Urinary bladder (tissue), 4 donors: ENCODE data around the gene LGI4. TPM values are rescaled to one million over a fixed set of nuclear protein-coding genes. Genes with fewer than 3 reads are reported as not detected.
"Not testable (repeated sequence)": the region's sequence is repeated elsewhere in the genome, so short reads cannot be mapped to it uniquely, and the experiment has no call there.

ENCODE experiments used
- DNase-seq: peaks from one replicate; pipeline ENCODE4 v3.0.0-alpha.2; 2015; ENCODE audit errors: extremely low spot score
- H3K27ac ChIP-seq: one replicate; pipeline ENCODE4 v1.5.1; 2013; ENCODE audit warnings: low read depth, mild to moderate bottlenecking, moderate library complexity
- H3K36me3 ChIP-seq: one replicate; pipeline ENCODE4 v1.6.1; 2013; ENCODE audit warnings: mild to moderate bottlenecking, moderate library complexity; ENCODE audit not compliant: insufficient read depth
- H3K4me1 ChIP-seq: one replicate; pipeline ENCODE4 v1.6.1; 2013; ENCODE audit warnings: mild to moderate bottlenecking, moderate library complexity; ENCODE audit not compliant: insufficient read depth
- H3K4me3 ChIP-seq: one replicate; pipeline ENCODE4 v1.5.1; 2013; ENCODE audit warnings: low read depth, low read length
- WGBS: extraction: QIAGEN DNeasy Blood & Tissue Kit; methylation state at CpG from one replicate; pipeline ENCODE4 v1.1.7; 2013; 5-methylcytosine and 5-hydroxymethylcytosine counted together
- polyA plus RNA-seq: library from polyadenylated mRNA; stranded (reverse); fragments of 200-250 nt; gene quantifications from one replicate; pipeline ENCODE4 v1.2.3, GENCODE V29; 2013
- total RNA-seq: library from RNA; depleted of rRNA; stranded (reverse); fragments of >200 nt; gene quantifications from one replicate; pipeline ENCODE4 v1.2.3, GENCODE V29; 2014
- donor health status: healthy with polysubstance abuse.
- donor health status: healthy.

LGI4 gene
- total and polyA plus RNA-seq, 2 donors = 5.9 to 48.4 TPM

DNA sequence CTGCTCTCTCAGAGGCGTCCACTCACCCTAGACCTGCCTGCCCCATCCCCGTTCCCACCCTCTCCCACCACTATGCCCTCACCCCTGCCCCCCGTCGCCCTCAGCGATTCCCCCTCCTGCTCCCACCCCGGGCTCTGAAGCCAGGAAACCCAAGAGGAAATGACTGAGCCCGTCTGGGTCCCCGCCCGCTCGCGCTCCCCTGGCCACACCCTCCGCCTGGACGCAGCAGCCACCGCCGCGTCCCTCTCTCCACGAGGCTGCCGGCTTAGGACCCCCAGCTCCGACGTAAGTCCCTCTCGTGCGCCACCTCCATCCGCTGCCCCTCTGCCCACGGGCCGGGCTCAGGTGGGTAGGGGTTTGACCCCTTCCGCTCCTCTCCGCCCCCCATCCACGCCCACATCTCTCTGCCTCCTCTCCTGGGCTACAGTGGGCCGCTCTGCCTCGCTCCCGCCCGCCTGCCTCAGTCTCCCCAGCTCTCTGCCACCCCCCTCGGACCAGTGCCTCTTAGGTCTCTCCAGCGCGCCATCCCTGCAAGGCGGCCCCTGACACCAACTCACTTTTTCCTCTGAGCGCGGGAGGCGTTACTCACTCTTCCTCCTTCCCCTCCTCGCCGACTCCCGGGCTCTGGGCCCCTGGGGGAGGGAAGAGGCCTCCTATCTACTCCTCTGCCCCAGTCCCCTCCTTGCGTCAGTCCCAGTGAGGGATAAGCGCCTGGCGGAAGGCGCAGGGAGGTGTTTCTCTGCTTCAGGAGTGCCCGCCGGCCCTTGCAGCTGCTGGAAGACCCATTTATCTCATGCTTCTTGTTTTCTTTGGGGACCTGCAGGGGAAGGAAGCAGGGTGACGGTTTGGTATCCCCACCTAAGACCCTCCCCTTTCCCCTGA, 19.9 kb upstream of the LGI4 start, which contains the start of gene FXYD5:
Gene FXYD5, plus strand, starts transcription at position 211 of the 882 bp plus-strand sequence. CDS start 816 bp downstream, outside the sequence.
- H3K4me1 ChIP-seq = no peaks in the 10 kb centered on the region
- peak within 1 kb of the TSS; percentile 74 for H3K27ac ChIP-seq
- no peak for DNase-seq
- H3K4me3 ChIP-seq = peak within 1 kb of the TSS; percentile 61
- 1% methylated on average over 49 of the region's 49 CpGs for WGBS
- no peaks in the 10 kb centered on the region for H3K36me3 ChIP-seq

GRCh38 chr19:35153701-35154524, 19.1 kb upstream of the LGI4 start:
- Histone ChIP-seq H3K4me3 (peak overlapping the region; percentile 61), H3K27ac (peak overlapping the region; percentile 49), H3K4me1 (no peaks in the 10 kb centered on the region), H3K36me3 (no peaks in the 10 kb centered on the region)
- DNase-seq = no peak
- under 1% methylated on average over 36 of the region's 36 CpGs for WGBS

DNA sequence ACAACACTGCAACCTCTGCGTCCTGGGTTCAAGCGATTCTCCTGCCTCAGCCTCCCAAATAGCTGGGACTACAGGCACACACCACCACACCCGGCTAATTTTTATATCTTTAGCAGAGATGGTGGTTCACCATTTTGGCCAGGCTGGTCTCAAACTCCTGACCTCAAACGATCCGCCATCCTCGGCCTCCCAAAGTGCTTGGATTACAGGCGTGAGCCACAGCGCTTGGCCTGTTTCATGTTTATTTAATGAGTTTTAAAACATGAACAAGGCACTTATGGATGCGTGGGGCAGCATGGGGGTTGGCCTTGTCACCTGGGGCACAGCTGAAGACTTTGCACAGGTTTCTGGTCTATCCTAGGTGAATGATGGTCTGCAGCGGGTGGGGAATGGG, 18.3 kb upstream of the LGI4 start:
- not testable (repeated sequence) for H3K4me1 ChIP-seq, H3K36me3 ChIP-seq
- WGBS = 58% methylated on average over 10 of the region's 10 CpGs

DNA sequence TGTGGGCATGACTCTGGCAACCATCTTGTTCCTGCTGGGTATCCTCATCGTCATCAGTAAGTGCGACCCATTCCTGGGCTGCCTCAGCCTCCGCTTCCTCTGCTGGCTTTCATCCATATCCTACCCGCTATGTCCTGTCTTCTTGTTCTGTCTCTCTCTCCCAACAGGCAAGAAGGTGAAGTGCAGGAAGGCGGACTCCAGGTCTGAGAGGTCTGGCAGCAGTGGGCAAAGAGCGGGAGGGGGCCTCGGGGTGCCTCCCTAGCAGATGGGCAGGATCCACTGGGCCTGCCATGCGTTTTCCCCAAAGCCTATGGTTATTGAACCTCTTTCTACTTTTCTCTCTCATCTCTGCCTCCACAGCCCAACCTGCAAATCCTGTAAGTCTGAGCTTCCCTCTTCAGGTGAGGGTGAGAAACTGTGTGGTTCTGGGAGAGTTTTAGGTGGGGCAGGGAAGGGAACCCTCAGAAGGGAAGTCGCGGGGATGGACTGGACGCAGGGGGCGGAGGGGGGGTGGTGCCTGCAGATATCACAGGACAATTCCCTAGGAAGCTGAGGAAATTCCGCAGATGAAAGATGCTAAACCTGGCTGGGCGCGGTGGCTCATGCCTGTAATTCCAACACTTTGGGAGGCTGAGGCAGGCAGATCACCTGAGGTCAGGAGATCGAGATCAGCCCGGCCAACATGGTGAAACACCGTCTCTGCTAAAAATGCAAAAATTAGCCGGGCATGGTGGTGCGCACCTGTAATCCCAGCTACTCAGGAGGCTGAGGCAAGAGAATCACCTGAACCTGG, 16.6 kb upstream of the LGI4 start:
- DNase-seq = no peak
- H3K36me3 ChIP-seq = no peaks in the 10 kb centered on the region
- no peaks in the 10 kb centered on the region for H3K4me1 ChIP-seq
- H3K27ac ChIP-seq = no peak overlapping the region
- 90% methylated on average over 20 of the region's 20 CpGs for WGBS
- no peak overlapping the region for H3K4me3 ChIP-seq

More for the DNA sequence above, 18.3 kb upstream of the LGI4 start:
- H3K27ac ChIP-seq, H3K4me3 ChIP-seq, DNase-seq: not testable (repeated sequence)

DNA sequence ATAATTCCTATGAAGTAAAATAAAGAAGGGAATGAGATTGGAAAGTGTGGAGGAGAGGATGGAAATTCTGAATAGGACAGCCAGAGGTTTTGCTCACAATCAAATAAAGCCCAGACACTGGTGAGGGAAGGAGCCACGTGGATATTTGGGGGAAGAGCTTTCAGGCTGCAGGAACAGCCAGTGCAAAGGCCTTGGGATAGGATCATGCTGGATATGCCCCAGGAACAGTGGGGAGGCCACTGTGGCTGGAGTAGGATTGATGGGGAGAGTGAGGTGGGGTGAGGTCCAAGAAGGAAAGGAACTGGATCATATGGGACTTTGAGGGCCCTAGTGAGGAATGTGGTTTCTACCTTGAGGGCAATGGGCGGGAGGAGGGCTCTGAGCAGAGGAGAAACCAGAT, 15.6 kb upstream of the LGI4 start:
- Histone ChIP-seq H3K36me3 (no peaks in the 10 kb centered on the region), H3K4me3 (no peak overlapping the region), H3K27ac (no peak overlapping the region), H3K4me1 (no peaks in the 10 kb centered on the region)
- 77% methylated on average over 2 of the region's 2 CpGs for WGBS
- DNase-seq = no peak

DNA sequence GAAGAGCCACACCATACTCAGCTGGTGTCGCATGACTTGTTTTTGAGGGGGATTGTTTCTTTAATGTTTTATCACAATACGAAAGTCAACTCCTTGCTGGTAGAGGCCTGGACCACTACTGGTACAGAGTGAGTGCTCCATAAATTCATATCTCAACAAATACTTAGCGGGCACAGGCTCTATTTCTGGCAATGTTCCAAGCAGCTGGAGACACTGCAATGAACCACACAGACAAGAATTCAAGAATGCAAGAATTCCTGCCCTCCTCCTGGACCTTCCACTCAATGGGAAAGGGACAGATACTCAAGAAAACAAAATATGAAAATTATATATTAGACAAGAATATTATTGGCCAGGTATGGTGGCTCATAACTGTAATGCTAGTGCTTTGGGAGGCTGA, 14.6 kb upstream of the LGI4 start:
- no peak for DNase-seq
- 77% methylated on average over 3 of the region's 3 CpGs for WGBS
- Histone ChIP-seq H3K4me1 (no peaks in the 10 kb centered on the region), H3K4me3 (no peak overlapping the region), H3K36me3 (no peaks in the 10 kb centered on the region), H3K27ac (no peak overlapping the region)

GRCh38 chr19:35146746-35147459, 12.0 kb upstream of the LGI4 start:
- no peak for DNase-seq
- WGBS = 78% methylated on average over 7 of the region's 7 CpGs
- Histone ChIP-seq H3K4me3 (no peak overlapping the region), H3K27ac (no peak overlapping the region), H3K36me3 (no peaks in the 10 kb centered on the region), H3K4me1 (no peaks in the 10 kb centered on the region)

- Histone ChIP-seq H3K36me3 (no peaks in the 10 kb centered on the region), H3K4me1 (no peaks in the 10 kb centered on the region), H3K27ac (no peak overlapping the region), H3K4me3 (no peak overlapping the region)
- WGBS = 32% methylated on average over 15 of the region's 15 CpGs
- no peak for DNase-seq
These were observed 10.0 kb upstream of the LGI4 start for GRCh38 chr19:35144600-35145436.

- DNase-seq = no peak
- Histone ChIP-seq H3K36me3 (no peaks in the 10 kb centered on the region), H3K27ac (no peak overlapping the region), H3K4me3 (no peak overlapping the region), H3K4me1 (no peaks in the 10 kb centered on the region)
- WGBS = 44% methylated on average over 6 of the region's 6 CpGs
These were observed 9.4 kb upstream of the LGI4 start for GRCh38 chr19:35144259-35144599.

DNA sequence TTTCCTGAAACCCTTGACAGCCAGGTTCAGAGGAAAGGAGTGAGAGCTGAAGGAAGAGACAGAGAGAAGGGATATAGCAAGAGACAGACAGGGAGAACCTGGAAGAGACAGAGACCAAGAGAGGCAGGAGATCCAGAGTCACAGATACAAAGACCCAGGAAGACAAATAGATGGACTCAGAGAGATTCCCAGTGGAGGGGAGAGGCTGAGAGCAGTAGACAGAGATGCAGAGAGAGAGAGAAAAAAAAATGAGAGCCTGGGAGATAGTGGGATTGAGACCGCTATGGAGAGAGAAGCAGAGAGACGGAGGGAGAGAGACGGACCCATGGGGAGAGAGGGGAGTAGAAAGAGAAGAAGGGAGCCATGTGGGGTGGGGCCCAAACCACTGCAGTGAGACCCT, 9.0 kb upstream of the LGI4 start:
- no peaks in the 10 kb centered on the region for H3K36me3 ChIP-seq
- 59% methylated on average over 3 of the region's 3 CpGs for WGBS
- H3K4me3 ChIP-seq = no peak overlapping the region
- DNase-seq = no peak
- no peaks in the 10 kb centered on the region for H3K4me1 ChIP-seq
- no peak overlapping the region for H3K27ac ChIP-seq

DNA sequence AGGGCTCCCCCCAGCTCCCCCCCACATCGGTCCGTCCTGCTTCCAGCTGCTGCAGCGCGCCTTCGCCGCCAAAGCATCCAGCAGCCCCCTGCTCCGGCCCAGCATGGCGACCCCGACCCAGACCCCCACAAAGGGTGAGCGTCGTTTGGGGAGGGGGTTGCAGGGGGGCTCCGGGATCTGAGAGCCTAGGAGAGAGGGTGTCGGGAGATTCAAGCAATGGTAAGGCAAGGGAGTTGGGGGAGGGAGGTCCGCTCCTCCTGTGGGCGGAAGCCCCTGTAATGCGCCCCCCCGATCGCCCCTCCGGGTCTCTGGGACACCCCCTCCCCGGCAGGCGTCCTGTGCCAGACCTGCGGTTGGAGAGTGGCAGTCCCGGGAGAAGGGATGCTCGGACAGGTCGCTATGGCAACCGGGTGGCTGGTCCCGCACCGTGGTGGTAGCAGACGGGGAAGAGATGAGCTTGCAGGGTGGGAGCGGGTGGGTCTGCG, 8.4 kb upstream of the LGI4 start, which contains the start of gene FXYD7:
Gene FXYD7, plus strand, starts transcription at position 25 of the 485 bp plus-strand sequence. Its CDS starts 79 bp downstream, at position 104.
- Histone ChIP-seq H3K4me3 (no peak within 1 kb of the TSS), H3K27ac (no peak within 1 kb of the TSS), H3K36me3 (no peaks in the 10 kb centered on the region), H3K4me1 (no peaks in the 10 kb centered on the region)
- WGBS = 14% methylated on average over 31 of the region's 31 CpGs
- no peak for DNase-seq

GRCh38 chr19:35142606-35143230, 7.9 kb upstream of the LGI4 start:
- no peaks in the 10 kb centered on the region for H3K36me3 ChIP-seq
- DNase-seq = no peak
- WGBS = 15% methylated on average over 45 of the region's 46 CpGs
- H3K4me3 ChIP-seq = no peak overlapping the region
- H3K27ac ChIP-seq = no peak overlapping the region
- no peaks in the 10 kb centered on the region for H3K4me1 ChIP-seq
